ENCODE measurements around the gene SNX27. TPM values are rescaled to one million over a fixed set of nuclear protein-coding genes. Genes with fewer than 3 reads are reported as not detected.

Gene SNX27
- total RNA-seq, 1 donor from 2014 or later, result 21.0 TPM

Other genes with a start within 250 kb of the SNX27 start
- gene SELENBP1, start 239.3 kb upstream of the SNX27 start, total RNA-seq, result 0.93 and 1.2 TPM in 2 replicates
- 289 and 321 TPM in 2 replicates for gene PSMB4, start 212.5 kb upstream of the SNX27 start, total RNA-seq
- gene POGZ, start 152.6 kb upstream of the SNX27 start, total RNA-seq, result 29.5 and 37.3 TPM in 2 replicates
- gene CGN, start 100.7 kb upstream of the SNX27 start, total RNA-seq, result 0.12 and 0.58 TPM in 2 replicates
- 5.1 and 6.8 TPM in 2 replicates for gene TUFT1, start 71.7 kb upstream of the SNX27 start, total RNA-seq
- not detected in 2 replicates for gene CELF3, start 104.8 kb downstream of the SNX27 start, total RNA-seq
- not detected in 2 replicates for gene RIIAD1, start 109.5 kb downstream of the SNX27 start, total RNA-seq
- 53.4 and 66.0 TPM in 2 replicates for gene MRPL9, start 151.4 kb downstream of the SNX27 start, total RNA-seq
- 6.0 and 7.0 TPM in 2 replicates for gene TDRKH, start 178.4 kb downstream of the SNX27 start, total RNA-seq
- gene LINGO4, start 193.4 kb downstream of the SNX27 start, total RNA-seq, result not detected in 2 replicates
- not detected in 2 replicates for gene RORC, start 219.8 kb downstream of the SNX27 start, total RNA-seq
- not detected in 2 replicates for gene C2CD4D, start 227.8 kb downstream of the SNX27 start, total RNA-seq
- gene THEM5, start 241.7 kb downstream of the SNX27 start, total RNA-seq, result not detected in 2 replicates